CD4-positive, alpha-beta T cell (primary cell): ENCODE data around the gene SPATA21. TPM values are rescaled to one million over a fixed set of nuclear protein-coding genes. Genes with fewer than 3 reads are reported as not detected.

Source experiments
- ATAC-seq: fragments of 200-7000 bp; cut with Tn5 transposase; one replicate; pipeline ENCODE4 v1.10.0; 2022; ENCODE audit warnings: mild to moderate bottlenecking; ENCODE audit not compliant: poor library complexity
- CTCF ChIA-PET: fragments of 350-600 bp; sonication (Branson Sonifier 250); formaldehyde crosslinking; loops from one replicate; lab custom pipeline; 2021; ENCODE audit warnings: antibody characterized with exemption, inconsistent platforms; lab: Charles Lee
- POLR2A ChIA-PET: fragments of 350-600 bp; sonication (Branson Sonifier 250); formaldehyde crosslinking; loops from one replicate; lab custom pipeline; 2021; ENCODE audit warnings: antibody characterized with exemption, inconsistent platforms; lab: Charles Lee
- DNase-seq, 14 experiments: peaks; one replicate each; pipeline ENCODE4 v3.0.0-alpha.2; 2013 to 2020; ENCODE audit warnings: mixed read lengths in 2 of 14
- H3K27ac ChIP-seq, 2 donors: one replicate each; pipeline versions ENCODE4 v1.5.1 to v1.7.0; 2013; ENCODE audit warnings: low read length in 2 of 2, low read depth in 1 of 2, mild to moderate bottlenecking in 1 of 2
- H3K27me3 ChIP-seq, 2 experiments: 1 replicate in 1 of 2; 2 replicates in 1 of 2; pipeline versions ENCODE4 v1.6.1 to v1.7.0; 2013; ENCODE audit warnings: low read length in 2 of 2, control low read depth in 1 of 2, mild to moderate bottlenecking in 1 of 2, moderate library complexity in 1 of 2; ENCODE audit not compliant: insufficient read depth in 2 of 2, control insufficient read depth in 1 of 2
- H3K36me3 ChIP-seq: one replicate; pipeline ENCODE4 v1.6.1; 2013; ENCODE audit warnings: low read length, control low read depth; ENCODE audit not compliant: insufficient read depth
- H3K4me1 ChIP-seq: one replicate; pipeline ENCODE4 v1.6.1; 2013; ENCODE audit warnings: low read length, control low read depth; ENCODE audit not compliant: insufficient read depth
- H3K4me3 ChIP-seq: one replicate; pipeline ENCODE4 v1.5.1; 2013; ENCODE audit warnings: mild to moderate bottlenecking, low read length, moderate library complexity
- H3K9me3 ChIP-seq, 2 experiments: 1 replicate in 1 of 2; 2 replicates in 1 of 2; pipeline versions ENCODE4 v1.6.1 to v1.7.0; 2013; ENCODE audit warnings: low read length in 2 of 2, mild to moderate bottlenecking in 2 of 2, control low read depth in 1 of 2, moderate library complexity in 1 of 2; ENCODE audit not compliant: control insufficient read depth in 1 of 2, insufficient read depth in 1 of 2
- H3K27ac Mint-ChIP-seq: one replicate; pipeline ENCODE4 v1.8.0; 2020; ENCODE audit warnings: mixed read lengths
- H3K27me3 Mint-ChIP-seq: one replicate; pipeline ENCODE4 v1.8.0; 2021; ENCODE audit warnings: mixed read lengths
- H3K36me3 Mint-ChIP-seq: one replicate; pipeline ENCODE4 v1.8.0; 2021; ENCODE audit warnings: low read depth, mixed read lengths
- H3K4me1 Mint-ChIP-seq: one replicate; pipeline ENCODE4 v1.8.0; 2021; ENCODE audit warnings: low read depth, mixed read lengths
- H3K4me3 Mint-ChIP-seq: one replicate; pipeline ENCODE4 v1.8.0; 2020; ENCODE audit warnings: mild to moderate bottlenecking, mixed read lengths
- H3K9me3 Mint-ChIP-seq: one replicate; pipeline ENCODE4 v1.8.0; 2020; ENCODE audit warnings: mixed read lengths
- CTCF ChIP-seq: fragments of 200-600 bp; IDR thresholded peaks from one replicate; pipeline ENCODE4 v1.8.0; 2022; ENCODE audit warnings: antibody characterized with exemption, mild to moderate bottlenecking
- intact Hi-C, 2 experiments: fragments of 100-400 bp; cut with DNase I in 1 of 2; cut with micrococcal nuclease in 1 of 2; formaldehyde crosslinking; loops; one replicate each; pipeline versions ENCODE4 v1.15.1 to v1.9.0; 2023 to 2025; cut with DNase I, micrococcal nuclease
- total RNA-seq, 174 experiments: library from RNA in 2 of 174; stranded (reverse) in 2 of 174; gene quantifications; one replicate each; pipeline ENCODE4 v1.2.3 and lab custom pipeline; 2021 to 2026

Gene SPATA21
- total RNA-seq, 2 experiments from 2014 or later, result not detected

DNA sequence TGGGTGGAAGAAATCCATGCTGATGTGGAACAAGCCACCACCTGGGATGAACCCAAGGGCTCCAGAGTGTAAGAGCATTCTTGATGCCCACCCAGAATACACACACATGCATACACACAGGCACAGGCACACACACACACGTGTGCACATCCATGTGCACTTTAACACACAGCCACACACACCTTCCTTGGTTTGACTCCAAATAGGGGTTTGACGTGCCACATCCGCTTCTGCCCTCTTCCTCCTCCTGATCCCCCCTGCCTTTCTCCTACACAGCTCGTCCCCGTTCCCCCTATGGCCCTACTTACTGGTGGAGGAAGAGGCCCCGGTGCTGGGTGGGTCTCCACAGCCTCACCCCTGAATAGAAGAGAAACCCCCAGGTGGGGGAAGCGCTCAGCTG lies 16.0 kb downstream of the SPATA21 start:
- Histone ChIP-seq H3K4me1 (peaks cover 32% of the 10 kb centered on the region), H3K27me3 (no peaks in the 10 kb centered on the region), H3K4me3 (peak overlapping the region; percentile 7), H3K9me3 (no peaks in the 10 kb centered on the region), H3K36me3 (no peaks in the 10 kb centered on the region), H3K27ac (peak overlapping the region; percentile 30 to 65)
- ChIA-PET POLR2A (interaction anchor here (0.7 to 3.1 kb wide), 7 partner anchors 20 to 68 kb away, joined by 3 to 39 read pairs (median 5); partner anchors contain the start of genes NECAP2 and SZRD1), CTCF (interaction anchor here (2.3 kb wide), 1 partner anchor 19 kb away, joined by 7 read pairs; the partner anchor contains the start of gene NECAP2)
- Mint-ChIP-seq H3K36me3 (no peaks in the 10 kb centered on the region), H3K4me1 (peaks cover 29% of the 10 kb centered on the region), H3K27me3 (no peaks in the 10 kb centered on the region), H3K4me3 (peak overlapping the region; percentile 21), H3K27ac (peak overlapping the region; percentile 74), H3K9me3 (no peaks in the 10 kb centered on the region)
- ATAC-seq (peak; percentile 37), DNase-seq (peak in 3 of 14 experiments; percentile 18 to 57 (median 18))
- TF ChIP-seq CTCF, result no peak
- intact Hi-C loops, result no loop called here

DNA sequence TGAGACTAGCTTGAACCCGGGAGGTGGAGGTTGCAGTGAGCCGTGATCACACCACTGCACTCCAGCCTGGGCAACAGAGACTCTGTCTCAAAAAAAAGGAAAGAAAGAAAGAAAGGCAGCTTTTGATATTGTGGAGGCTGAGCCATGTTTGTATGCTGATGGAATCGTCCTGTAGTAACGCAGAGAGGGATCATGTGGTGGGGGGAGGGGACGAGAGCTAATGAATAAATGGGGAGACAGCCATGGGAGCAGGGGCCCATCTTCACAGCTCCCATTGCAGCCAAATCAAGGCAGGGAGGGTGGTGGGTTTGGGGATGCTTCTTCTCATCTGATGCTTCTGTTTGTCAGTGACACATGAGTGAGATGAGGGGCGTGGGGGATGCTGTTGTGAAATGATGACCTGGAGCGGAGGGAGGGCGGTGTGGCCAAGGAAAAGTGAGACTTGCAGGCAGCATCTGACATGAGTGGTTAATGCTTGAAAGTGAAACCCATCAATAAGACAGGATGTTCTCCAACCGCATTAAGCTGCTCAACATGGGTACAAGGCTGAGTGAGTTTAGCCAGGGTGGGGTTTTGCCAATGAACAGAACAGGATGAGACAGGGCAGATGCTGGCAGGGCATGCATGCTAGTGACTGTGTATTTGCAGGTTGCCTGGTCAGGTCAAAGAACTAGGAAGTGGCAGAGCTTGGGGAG lies 16.7 kb downstream of the SPATA21 start:
- no peaks in the 10 kb centered on the region for H3K9me3 ChIP-seq
- H3K36me3 ChIP-seq, result no peaks in the 10 kb centered on the region
- no peaks in the 10 kb centered on the region for H3K27me3 ChIP-seq
- Mint-ChIP-seq H3K9me3 (no peaks in the 10 kb centered on the region), H3K4me3 (peak overlapping the region; percentile 36), H3K36me3 (no peaks in the 10 kb centered on the region), H3K27ac (peak overlapping the region; percentile 74), H3K27me3 (no peaks in the 10 kb centered on the region), H3K4me1 (peaks cover 29% of the 10 kb centered on the region)
- TF ChIP-seq CTCF, result no peak
- peak; percentile 19 to 91 (median 45) for DNase-seq
- H3K27ac ChIP-seq, result peak overlapping the region; percentile 30 to 65
- intact Hi-C loops, result no loop called here
- peaks cover 32% of the 10 kb centered on the region for H3K4me1 ChIP-seq
- H3K4me3 ChIP-seq, result peak overlapping the region; percentile 7
- POLR2A ChIA-PET, result interaction anchor here (0.6 to 3.1 kb wide), 9 partner anchors 19 to 111 kb away, joined by 3 to 39 read pairs (median 3); partner anchors contain the start of genes NECAP2 and SZRD1
- ATAC-seq, result peak; percentile 95
- CTCF ChIA-PET, result interaction anchor here (1.2 to 2.3 kb wide), 2 partner anchors 19 to 68 kb away, joined by 4 to 7 read pairs; partner anchors contain the start of genes FBXO42 and NECAP2

GRCh38 chr1:16418823-16419425 lies 18.3 kb downstream of the SPATA21 start:
- intact Hi-C loops, result no loop called here
- Histone ChIP-seq H3K4me3 (no peak overlapping the region), H3K27ac (no peak overlapping the region), H3K4me1 (peaks cover 32% of the 10 kb centered on the region), H3K36me3 (no peaks in the 10 kb centered on the region), H3K27me3 (no peaks in the 10 kb centered on the region), H3K9me3 (no peaks in the 10 kb centered on the region)
- no peak for TF ChIP-seq CTCF
- Mint-ChIP-seq H3K9me3 (no peaks in the 10 kb centered on the region), H3K27me3 (no peaks in the 10 kb centered on the region), H3K36me3 (no peaks in the 10 kb centered on the region), H3K4me3 (no peak overlapping the region), H3K4me1 (peaks cover 29% of the 10 kb centered on the region), H3K27ac (no peak overlapping the region)
- ATAC-seq, result no peak
- ChIA-PET CTCF (no interaction called here), POLR2A (interaction anchor here (3.1 kb wide), 1 partner anchor 22 kb away, joined by 39 read pairs; the partner anchor contains the start of gene NECAP2)
- no peak for DNase-seq
